HG03025 (cell line): ENCODE data around the gene OR8G1.
"Not testable (repeated sequence)": the region's sequence is repeated elsewhere in the genome, so short reads cannot be mapped to it uniquely, and the experiment has no call there.

Experiments used
- ATAC-seq: cut with Tn5 transposase; IDR thresholded peaks from one replicate; pipeline ENCODE4 v1.9.1; 2021; ENCODE audit warnings: mild to moderate bottlenecking, moderate library complexity; ENCODE audit not compliant: unreplicated experiment, low FRiP score

The OR8G1 gene

GRCh38 chr11:124225471-124225870 lies 15.4 kb upstream of the OR8G1 start:
- no peak for ATAC-seq

GRCh38 chr11:124233376-124233775 lies 7.5 kb upstream of the OR8G1 start:
- ATAC-seq: no peak

GRCh38 chr11:124238512-124238911 lies 2.4 kb upstream of the OR8G1 start:
- no peak for ATAC-seq

- not testable (repeated sequence) for ATAC-seq
Observed at GRCh38 chr11:124249869-124250268, 9.0 kb downstream of the OR8G1 start.

GRCh38 chr11:124256076-124256475 lies 15.2 kb downstream of the OR8G1 start, which contains the start of gene OR8G5:
Gene OR8G5, plus strand, starts transcription at chr11:124256376. Its CDS starts 8,556 bp downstream, at chr11:124264932.
- no peak for ATAC-seq

- ATAC-seq: not testable (repeated sequence)
Observed at GRCh38 chr11:124265041-124265440, 24.1 kb downstream of the OR8G1 start.

GRCh38 chr11:124270886-124271285 lies 30.0 kb downstream of the OR8G1 start:
- ATAC-seq: not testable (repeated sequence)

GRCh38 chr11:124274000-124274399 lies 33.1 kb downstream of the OR8G1 start:
- no peak for ATAC-seq

GRCh38 chr11:124276081-124276480 lies 35.2 kb downstream of the OR8G1 start:
- no peak for ATAC-seq

GRCh38 chr11:124277207-124277606 lies 36.3 kb downstream of the OR8G1 start:
- no peak for ATAC-seq

- ATAC-seq: no peak
Observed at GRCh38 chr11:124277804-124278203, 36.9 kb downstream of the OR8G1 start.

GRCh38 chr11:124278261-124278660 lies 37.4 kb downstream of the OR8G1 start:
- no peak for ATAC-seq

- no peak for ATAC-seq
Observed at GRCh38 chr11:124285610-124286344, 44.9 kb downstream of the OR8G1 start.

GRCh38 chr11:124294687-124295086 lies 53.8 kb downstream of the OR8G1 start:
- ATAC-seq: no peak

GRCh38 chr11:124296016-124296415 lies 55.1 kb downstream of the OR8G1 start:
- no peak for ATAC-seq

- no peak for ATAC-seq
Observed at GRCh38 chr11:124297921-124298320, 57.0 kb downstream of the OR8G1 start.

- no peak for ATAC-seq
Observed at GRCh38 chr11:124301548-124301947, 60.7 kb downstream of the OR8G1 start.

GRCh38 chr11:124302347-124303125 lies 61.6 kb downstream of the OR8G1 start:
- ATAC-seq: no peak
